CD1c-positive myeloid dendritic cell (primary cell): Measurements from ENCODE around the gene ATG7.

Experiments used
- DNase-seq: peaks from one replicate; pipeline ENCODE4 v3.0.0-alpha.2; 2016; ENCODE audit errors: extremely low spot score

ATG7 gene, protein sequence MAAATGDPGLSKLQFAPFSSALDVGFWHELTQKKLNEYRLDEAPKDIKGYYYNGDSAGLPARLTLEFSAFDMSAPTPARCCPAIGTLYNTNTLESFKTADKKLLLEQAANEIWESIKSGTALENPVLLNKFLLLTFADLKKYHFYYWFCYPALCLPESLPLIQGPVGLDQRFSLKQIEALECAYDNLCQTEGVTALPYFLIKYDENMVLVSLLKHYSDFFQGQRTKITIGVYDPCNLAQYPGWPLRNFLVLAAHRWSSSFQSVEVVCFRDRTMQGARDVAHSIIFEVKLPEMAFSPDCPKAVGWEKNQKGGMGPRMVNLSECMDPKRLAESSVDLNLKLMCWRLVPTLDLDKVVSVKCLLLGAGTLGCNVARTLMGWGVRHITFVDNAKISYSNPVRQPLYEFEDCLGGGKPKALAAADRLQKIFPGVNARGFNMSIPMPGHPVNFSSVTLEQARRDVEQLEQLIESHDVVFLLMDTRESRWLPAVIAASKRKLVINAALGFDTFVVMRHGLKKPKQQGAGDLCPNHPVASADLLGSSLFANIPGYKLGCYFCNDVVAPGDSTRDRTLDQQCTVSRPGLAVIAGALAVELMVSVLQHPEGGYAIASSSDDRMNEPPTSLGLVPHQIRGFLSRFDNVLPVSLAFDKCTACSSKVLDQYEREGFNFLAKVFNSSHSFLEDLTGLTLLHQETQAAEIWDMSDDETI

DNA sequence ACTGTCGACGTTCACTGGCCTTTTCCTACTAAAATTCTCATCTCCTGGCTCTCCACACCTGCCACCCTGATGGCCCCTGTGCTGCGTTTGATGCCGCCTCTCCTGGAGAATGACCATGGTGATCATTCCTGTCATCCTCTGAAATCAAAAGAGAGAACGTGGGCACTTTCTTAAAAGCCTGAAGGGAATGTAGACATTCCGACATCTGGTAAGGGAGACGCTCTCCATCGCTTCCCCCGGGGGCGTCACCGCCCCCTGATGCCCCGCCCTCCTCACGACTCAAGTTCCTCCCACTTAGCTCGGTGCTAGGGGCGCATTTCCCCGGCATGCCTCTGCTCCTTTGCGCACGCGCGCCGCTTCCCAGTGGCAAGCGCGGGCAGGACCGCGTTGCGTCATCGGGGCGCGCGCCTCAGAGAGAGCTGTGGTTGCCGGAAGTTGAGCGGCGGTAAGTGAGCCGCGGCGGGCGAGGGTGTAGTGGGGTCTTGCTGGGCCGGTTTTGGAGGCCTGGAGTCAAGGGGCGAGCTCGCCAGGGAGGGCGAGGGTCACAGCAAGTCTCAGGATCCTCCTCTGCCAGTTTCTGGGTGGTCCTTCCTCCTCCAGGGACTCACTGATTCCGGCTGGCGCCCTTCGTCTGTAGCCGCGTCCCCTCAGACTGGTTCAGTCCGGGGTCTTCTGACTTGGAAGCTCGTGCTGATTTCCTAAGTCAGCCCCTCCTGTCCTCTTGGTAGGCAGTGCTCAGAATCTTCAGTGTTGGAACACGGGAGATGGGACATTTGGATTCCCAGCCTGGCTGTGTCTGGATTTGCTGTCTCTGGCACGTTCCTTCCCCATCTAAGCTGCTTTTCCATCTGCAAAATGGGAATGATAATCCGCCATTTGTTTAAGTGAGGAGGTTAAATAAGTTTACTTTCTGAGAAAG, at the start of gene ATG7:
ATG7 (plus strand) TSS at position 412 of the 919 bp plus-strand sequence. CDS start 26,299 bp downstream, outside the sequence.
- peak; percentile 99 for DNase-seq

DNA sequence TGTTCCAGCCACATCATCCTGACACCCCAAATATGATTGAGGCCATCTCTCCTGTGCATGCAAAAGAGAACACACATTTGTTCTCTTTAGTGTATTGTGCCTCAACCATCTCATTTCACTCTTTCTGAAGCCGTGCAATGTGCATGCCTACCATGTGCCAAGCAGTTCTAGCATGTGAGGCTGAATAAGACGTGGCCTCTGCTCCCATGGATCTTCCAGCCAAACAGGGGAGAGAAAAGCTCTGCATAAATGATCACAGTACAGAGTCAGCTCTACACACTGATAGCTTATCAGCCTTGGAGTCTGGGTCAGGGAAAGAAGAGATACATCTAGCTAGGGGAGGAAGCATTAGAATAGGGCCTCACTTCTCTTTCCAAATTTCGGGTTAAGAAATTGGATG, 48.2 kb upstream of the ATG7 start:
- no peak for DNase-seq

GRCh38 chr3:11224870-11225229, 47.3 kb upstream of the ATG7 start:
- DNase-seq, result no peak

DNA sequence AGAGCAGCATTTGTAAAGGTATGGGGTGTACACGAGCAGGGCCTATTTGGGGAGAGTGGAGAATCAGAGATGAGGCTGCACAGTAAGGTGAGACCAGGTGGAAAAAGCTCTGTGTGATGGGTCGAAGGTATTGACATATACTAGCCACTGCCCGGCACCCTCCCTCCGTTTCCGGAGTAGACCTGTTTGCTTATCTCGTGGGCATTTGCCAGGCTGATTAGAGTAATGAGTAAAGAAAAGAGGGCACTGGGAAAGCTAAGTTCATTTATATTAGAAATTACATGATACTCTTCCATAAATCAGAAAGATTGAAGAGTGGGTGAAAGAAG, 46.2 kb upstream of the ATG7 start:
- no peak for DNase-seq

DNA sequence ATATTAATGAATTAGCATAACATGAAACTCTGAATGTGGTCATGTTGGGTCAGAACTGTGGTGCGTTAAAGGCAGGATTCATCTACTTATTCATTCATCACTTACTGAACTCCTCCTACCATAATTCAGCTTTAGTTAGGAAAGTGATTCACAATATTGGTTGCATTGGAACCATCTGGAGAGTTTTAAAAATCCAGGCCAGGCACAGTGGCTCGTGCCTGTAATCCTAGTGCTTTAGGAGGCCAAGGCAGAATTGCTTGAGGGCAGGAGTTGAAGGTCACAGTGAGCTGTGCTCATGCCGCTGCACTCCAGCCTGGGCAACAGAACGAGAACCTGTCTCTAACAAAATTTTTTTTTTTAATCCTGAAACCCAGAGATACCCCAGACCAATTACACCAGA, 44.2 kb upstream of the ATG7 start:
- no peak for DNase-seq

DNA sequence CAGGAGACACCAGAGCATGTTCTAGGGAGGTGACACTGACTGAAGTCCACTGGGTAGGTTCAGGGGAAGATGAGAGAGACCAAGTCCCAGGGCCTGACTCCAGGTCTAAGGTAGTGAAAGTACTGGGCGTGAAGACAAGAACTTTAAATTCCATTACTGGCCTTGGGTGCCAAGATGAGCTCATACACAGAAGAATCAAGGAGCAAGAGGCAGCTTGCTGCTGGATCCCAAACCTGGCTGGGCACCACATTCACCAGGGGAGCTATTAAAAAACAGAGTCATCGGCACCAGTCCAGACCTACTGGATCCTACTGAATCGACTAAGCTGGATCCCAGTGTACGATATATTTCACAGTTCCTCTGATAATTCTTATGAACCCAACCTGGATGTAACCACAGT, 42.1 kb upstream of the ATG7 start:
- no peak for DNase-seq

DNA sequence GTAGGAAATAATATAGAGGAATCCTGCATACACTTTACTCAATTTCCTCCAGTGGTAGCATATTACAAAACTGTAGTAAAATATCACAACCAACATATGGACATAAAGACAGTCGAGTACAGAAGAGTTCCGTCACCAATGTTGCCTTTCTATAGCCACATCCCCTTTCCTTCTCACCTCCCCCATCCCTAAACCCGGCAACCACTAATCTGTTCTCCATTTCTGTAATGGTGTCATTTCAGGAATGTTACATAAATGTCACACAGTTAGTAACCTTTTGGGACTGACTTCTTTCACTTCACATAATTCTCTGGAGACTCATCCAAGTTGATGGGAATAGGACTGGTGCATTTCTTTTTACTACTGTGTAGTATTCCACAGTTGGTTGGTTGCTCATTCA, 41.4 kb upstream of the ATG7 start:
- DNase-seq, result peak; percentile 62

- no peak for DNase-seq
These were observed 36.8 kb upstream of the ATG7 start for GRCh38 chr3:11235385-11235784.

DNA sequence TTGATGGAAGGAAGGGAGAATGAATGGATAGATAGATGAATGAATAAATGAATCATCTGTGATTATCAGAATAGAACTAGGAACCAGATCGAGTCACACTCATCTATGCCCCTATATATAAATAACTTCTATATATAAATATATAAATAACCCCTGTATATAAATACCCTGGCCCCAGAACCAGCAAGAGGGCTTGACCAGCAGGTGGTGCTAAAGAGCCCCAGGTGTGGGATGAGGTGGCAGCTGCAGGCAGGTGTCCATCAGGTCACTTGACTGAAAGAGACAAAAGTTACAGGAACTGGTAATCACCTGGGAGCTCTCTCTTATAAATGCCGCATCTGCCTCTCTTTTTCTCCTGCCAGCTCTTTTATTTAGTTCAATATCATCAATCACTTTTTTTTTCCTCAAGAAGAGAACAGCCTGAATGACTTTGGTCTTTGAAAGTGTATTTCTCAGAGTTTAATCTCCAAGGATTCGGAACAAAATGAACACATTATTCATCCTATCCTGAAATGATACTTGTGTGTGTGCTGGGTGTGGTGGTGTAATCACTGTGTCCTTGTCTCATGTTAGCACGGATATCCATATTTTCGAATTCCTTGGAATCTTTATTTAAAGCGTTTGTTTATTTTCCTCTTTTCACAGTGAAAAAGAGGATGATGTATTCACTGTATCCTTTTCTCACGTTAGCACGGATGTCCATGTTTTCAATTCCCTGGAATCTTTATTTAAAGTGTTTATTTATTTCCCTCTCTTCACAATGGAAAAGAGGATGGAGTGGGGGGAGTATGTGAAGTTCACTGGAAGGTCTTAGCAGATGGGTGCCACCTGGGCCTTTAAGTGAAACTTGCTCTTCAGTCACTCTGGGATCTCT, 35.4 kb upstream of the ATG7 start:
- peak; percentile 55 for DNase-seq

GRCh38 chr3:11238060-11238459, 34.1 kb upstream of the ATG7 start:
- DNase-seq, result no peak

DNA sequence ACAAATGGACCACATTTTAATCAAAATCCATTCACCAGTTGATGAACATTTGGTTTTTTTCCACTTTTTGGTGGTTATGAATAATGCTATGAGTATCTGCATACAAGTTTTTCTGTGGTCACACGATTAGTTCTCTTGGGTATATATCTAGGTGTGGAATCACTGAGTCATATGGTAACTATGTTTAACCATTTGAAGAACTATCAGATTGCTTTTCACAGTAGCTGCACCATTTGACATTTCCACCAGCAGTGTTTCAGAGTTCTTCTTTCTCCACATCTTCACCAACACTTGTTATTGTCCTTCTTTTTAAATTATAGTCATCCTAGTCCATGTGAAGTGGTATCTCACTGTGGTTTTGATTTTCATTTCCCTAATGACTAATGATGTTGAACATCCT, 33.3 kb upstream of the ATG7 start:
- DNase-seq, result no peak

GRCh38 chr3:11239796-11240195, 32.4 kb upstream of the ATG7 start:
- DNase-seq, result no peak

DNA sequence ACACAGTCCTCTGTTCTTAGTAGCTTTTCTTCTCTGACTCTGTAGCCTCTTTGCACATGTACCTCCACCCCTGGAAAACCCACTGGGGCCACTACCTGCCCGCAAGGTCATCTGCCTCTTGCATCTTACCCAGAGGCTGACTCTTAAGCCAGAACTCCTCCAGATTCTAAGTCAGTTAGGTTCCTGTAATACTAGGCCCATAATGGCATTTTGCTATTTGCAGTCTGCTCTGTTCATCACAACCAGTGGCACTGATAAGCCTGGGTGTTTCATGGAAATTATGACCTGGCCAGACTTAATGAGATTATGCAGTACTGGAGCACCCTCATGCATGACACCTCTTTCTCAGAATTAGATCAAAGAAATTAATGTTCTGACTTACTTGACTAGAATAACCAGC, 31.7 kb upstream of the ATG7 start:
- no peak for DNase-seq

GRCh38 chr3:11244121-11244677, 28.0 kb upstream of the ATG7 start:
- DNase-seq, result no peak

GRCh38 chr3:11245276-11245675, 26.9 kb upstream of the ATG7 start:
- DNase-seq, result no peak

DNA sequence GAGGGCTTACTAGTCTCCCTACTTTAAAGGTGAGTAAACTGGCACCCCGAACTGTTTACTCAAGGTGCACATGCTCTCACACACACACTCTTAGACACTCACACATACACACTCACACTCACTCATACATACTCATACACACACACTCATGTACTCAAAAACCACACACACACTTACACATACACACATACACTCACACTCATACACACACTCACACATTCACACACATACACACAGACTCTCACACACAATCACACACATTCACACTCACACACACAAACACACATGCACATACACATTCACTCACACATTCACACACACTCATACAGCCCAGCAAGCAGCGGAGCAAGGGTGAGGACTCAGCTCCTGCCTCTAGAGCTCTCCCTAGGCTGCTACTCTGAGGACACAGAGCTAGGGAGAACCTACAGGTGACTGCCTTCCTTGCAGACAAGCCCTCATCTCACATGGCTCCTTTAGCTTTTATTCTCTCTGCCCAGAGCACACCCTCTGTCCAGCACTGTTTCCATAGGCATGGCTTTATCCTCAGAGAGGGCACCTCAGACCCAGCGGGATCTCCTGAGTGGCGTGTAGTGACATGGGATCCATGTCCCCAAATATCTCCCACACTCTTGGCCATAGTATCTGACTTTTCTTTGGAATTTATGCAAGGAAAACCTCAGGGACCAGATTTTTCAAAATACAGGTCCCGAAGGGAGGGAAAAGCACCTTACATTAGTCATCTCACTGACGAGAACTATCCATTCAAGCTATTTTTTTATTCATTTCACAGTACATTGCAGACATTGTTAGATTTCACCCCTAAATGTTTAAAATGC, 26.2 kb upstream of the ATG7 start:
- DNase-seq, result no peak

DNA sequence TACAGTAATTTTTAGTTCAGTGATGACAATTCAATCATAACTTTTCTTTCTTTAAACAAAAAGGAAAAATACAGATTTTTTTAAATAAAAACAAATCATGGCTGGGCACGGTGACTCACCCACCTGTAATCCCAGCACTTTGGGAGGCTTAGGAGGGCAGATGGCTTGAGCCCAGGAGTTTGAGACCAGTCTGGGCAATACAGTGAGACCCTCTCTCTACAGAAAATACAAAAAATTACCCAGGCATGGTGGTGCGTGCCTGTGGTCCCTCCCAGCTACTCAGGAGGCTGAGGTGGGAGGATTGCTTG, 25.6 kb upstream of the ATG7 start:
- DNase-seq, result no peak

GRCh38 chr3:11247362-11247761, 24.8 kb upstream of the ATG7 start:
- no peak for DNase-seq

- no peak for DNase-seq
These were observed 23.6 kb upstream of the ATG7 start for GRCh38 chr3:11248596-11248995.
